ENCODE data around the gene HLA-DMB. TPM values are rescaled to one million over a fixed set of nuclear protein-coding genes. Genes with fewer than 3 reads are reported as not detected.

HLA-DMB gene
- total RNA-seq, 4 donors from 2014 or later, result 15.0 to 30.2 (median 18.1) TPM

DNA sequence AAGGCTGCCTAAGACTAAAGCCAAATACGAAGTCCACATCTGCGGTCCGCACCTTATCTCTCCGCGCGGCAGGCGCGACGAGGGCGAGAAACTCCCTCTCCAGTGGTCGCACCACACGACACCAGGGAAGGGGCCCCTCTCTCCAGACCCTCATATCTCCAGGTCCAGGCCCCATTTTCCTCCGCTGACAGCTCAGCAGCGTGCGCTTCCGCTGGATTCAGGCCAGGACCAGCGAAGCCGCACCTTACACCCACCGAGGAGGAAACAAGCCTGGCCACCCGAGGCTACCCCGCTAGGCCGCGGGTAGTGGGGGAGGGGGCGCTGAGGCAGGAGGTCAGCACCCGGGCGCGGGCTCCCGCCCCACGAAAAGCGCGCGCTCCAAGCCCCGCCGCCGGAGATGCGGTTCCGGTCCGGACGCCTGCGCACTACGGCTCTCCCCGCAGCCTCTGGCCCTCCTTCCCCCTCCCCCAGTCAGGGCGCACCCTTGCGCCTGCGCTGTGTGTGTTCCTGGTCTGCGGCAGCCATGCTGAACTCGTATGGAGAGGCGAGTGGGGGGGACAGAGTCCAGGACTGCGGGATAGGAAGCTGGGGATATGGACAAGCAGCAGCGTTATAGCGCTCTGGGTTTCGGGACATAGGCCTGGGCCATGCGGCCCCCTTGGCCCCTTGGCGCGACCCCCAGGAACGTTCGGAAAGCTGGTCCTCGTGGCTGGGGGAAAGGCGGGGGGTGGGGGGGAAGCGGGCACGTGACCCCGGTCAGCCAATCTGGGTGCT, 27.5 kb upstream of the HLA-DMB start, which contains the start of gene BRD2:
TSS of gene BRD2 (plus strand) at position 502 of the 774 bp plus-strand sequence. CDS start 4,305 bp downstream, outside the sequence.
- WGBS, result 0% methylated on average over 29 of the region's 62 CpGs
- peak within 1 kb of the TSS; percentile 97 for H3K27ac ChIP-seq
- TF ChIP-seq POLR2AphosphoS5 (IDR thresholded peaks at IDR 0.05) (peak; percentile 50 to 76 (median 74)), EP300 (IDR thresholded peaks at IDR 0.05) (no peak), CTCF (IDR thresholded peaks at IDR 0.05) (no peak), POLR2A (IDR thresholded peaks at IDR 0.05) (peak; percentile 31 to 88)

GRCh38 chr6:32967151-32968091, 26.6 kb upstream of the HLA-DMB start:
- Histone ChIP-seq H3K4me3 (peak overlapping the region; percentile 69), H3K36me3 (no peaks in the 10 kb centered on the region), H3K27me3 (no peaks in the 10 kb centered on the region), H3K9me3 (no peaks in the 10 kb centered on the region), H3K4me1 (peaks cover 27% of the 10 kb centered on the region), H3K27ac (peak overlapping the region; percentile 97)
- WGBS, result 6% methylated on average over 16 of the region's 16 CpGs
- TF ChIP-seq EP300 (IDR thresholded peaks at IDR 0.05) (no peak), POLR2A (IDR thresholded peaks at IDR 0.05) (no peak), CTCF (IDR thresholded peaks at IDR 0.05) (peak in 1 of 2 donors; percentile 34)
- DNase-seq (ENCODE audit: low spot score in 2 of 2), result no peak

More for the DNA sequence above, 27.5 kb upstream of the HLA-DMB start, which contains the start of gene BRD2:
- Histone ChIP-seq H3K27me3 (no peaks in the 10 kb centered on the region), H3K36me3 (peaks cover 7% of the 10 kb centered on the region), H3K9me3 (no peaks in the 10 kb centered on the region), H3K4me1 (peaks cover 22% of the 10 kb centered on the region), H3K4me3 (peak within 1 kb of the TSS; percentile 69)
- peak; percentile 97 to 98 for DNase-seq (ENCODE audit: low spot score in 2 of 2)

DNA sequence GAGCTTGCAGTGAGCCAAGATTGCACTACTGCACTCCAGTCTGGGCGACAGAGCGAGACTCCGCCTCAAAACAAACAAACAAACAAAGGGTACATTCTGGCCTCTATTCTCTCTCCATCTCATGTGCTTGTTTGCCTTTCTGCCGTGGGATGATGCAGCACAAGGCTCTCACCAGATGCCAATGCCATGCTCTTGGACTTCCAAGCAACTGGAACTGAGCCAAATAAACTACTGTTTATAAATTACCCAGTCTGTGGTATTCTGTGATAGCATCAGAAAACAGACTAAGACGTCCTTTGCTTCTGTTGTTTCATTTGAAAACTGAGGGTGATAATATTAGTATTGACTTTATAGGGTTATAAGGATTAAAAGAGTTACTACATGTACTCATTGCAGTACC, 23.9 kb upstream of the HLA-DMB start:
- TF ChIP-seq EP300 (IDR thresholded peaks at IDR 0.05), result no peak
- no peak for TF ChIP-seq POLR2AphosphoS5 (IDR thresholded peaks at IDR 0.05)
- TF ChIP-seq CTCF (IDR thresholded peaks at IDR 0.05), result no peak
- no peak for TF ChIP-seq POLR2A (IDR thresholded peaks at IDR 0.05)
- WGBS, result 93% methylated on average over 5 of the region's 5 CpGs
- H3K27ac ChIP-seq, result no peak overlapping the region

GRCh38 chr6:32963866-32964265, 23.0 kb upstream of the HLA-DMB start:
- Histone ChIP-seq H3K27ac (no peak overlapping the region), H3K4me3 (no peak overlapping the region), H3K27me3 (no peaks in the 10 kb centered on the region), H3K4me1 (peaks cover 27% of the 10 kb centered on the region), H3K9me3 (no peaks in the 10 kb centered on the region), H3K36me3 (no peaks in the 10 kb centered on the region)
- TF ChIP-seq EP300 (IDR thresholded peaks at IDR 0.05), result no peak
- no peak for TF ChIP-seq POLR2AphosphoS5 (IDR thresholded peaks at IDR 0.05)
- TF ChIP-seq POLR2A (IDR thresholded peaks at IDR 0.05), result no peak
- no peak for TF ChIP-seq CTCF (IDR thresholded peaks at IDR 0.05)
- WGBS, result 78% methylated on average over 1 of the region's 1 CpG
- no peak for DNase-seq (ENCODE audit: low spot score in 2 of 2)

More for the DNA sequence above, 23.9 kb upstream of the HLA-DMB start:
- no peaks in the 10 kb centered on the region for H3K27me3 ChIP-seq
- no peaks in the 10 kb centered on the region for H3K9me3 ChIP-seq
- H3K36me3 ChIP-seq, result no peaks in the 10 kb centered on the region
- no peak overlapping the region for H3K4me3 ChIP-seq
- H3K4me1 ChIP-seq, result peaks cover 27% of the 10 kb centered on the region
- no peak for DNase-seq (ENCODE audit: low spot score in 2 of 2)
